Activated CD8-positive, alpha-beta T cell treated with anti-CD3 and anti-CD28 coated beads for 36 hours (primary cell): Measurements from ENCODE around the gene DNAJC4. TPM values are rescaled to one million over a fixed set of nuclear protein-coding genes. Genes with fewer than 3 reads are reported as not detected.

Experiments
- ATAC-seq: fragments of 200-7000 bp; cut with Tn5 transposase; one replicate; pipeline ENCODE4 v1.10.0; 2021; ENCODE audit warnings: mild to moderate bottlenecking, moderate library complexity
- CTCF ChIA-PET: fragments of 350-600 bp; sonication (Branson Sonifier 250); formaldehyde crosslinking; loops from one replicate; lab custom pipeline; 2021; ENCODE audit warnings: antibody characterized with exemption; lab: Charles Lee
- POLR2A ChIA-PET: fragments of 350-600 bp; sonication (Branson Sonifier 250); formaldehyde crosslinking; loops from one replicate; lab custom pipeline; 2021; ENCODE audit warnings: antibody characterized with exemption; lab: Charles Lee
- DNase-seq: peaks from one replicate; pipeline ENCODE4 v3.0.0-alpha.2; 2020
- H3K27ac Mint-ChIP-seq: one replicate; pipeline ENCODE4 v1.8.0; 2021; ENCODE audit warnings: mild to moderate bottlenecking, mixed read lengths
- H3K27me3 Mint-ChIP-seq: one replicate; pipeline ENCODE4 v1.8.0; 2021; ENCODE audit warnings: mixed read lengths
- H3K36me3 Mint-ChIP-seq: one replicate; pipeline ENCODE4 v1.8.0; 2021; ENCODE audit warnings: low read depth, mixed read lengths
- H3K4me1 Mint-ChIP-seq: one replicate; pipeline ENCODE4 v1.8.0; 2021; ENCODE audit warnings: low read depth, mixed read lengths
- H3K4me3 Mint-ChIP-seq: one replicate; pipeline ENCODE4 v1.8.0; 2021; ENCODE audit warnings: mild to moderate bottlenecking, moderate library complexity, mixed read lengths
- H3K9me3 Mint-ChIP-seq: one replicate; pipeline ENCODE4 v1.8.0; 2021; ENCODE audit warnings: mixed read lengths
- CTCF ChIP-seq: fragments of 200-600 bp; IDR thresholded peaks from one replicate; pipeline ENCODE4 v1.8.0; 2022; ENCODE audit warnings: antibody characterized with exemption, mild to moderate bottlenecking
- intact Hi-C: fragments of 100-400 bp; cut with micrococcal nuclease; formaldehyde crosslinking; loops from one replicate; pipeline ENCODE4 v1.10.0; 2022
- total RNA-seq, 2 experiments: library from RNA; stranded (reverse); gene quantifications; one replicate each; pipeline ENCODE4 v1.2.3, GENCODE V29; 2021

DNAJC4 gene
- total RNA-seq, 2 experiments from 2014 or later, result 25.8 to 26.1 TPM

DNA sequence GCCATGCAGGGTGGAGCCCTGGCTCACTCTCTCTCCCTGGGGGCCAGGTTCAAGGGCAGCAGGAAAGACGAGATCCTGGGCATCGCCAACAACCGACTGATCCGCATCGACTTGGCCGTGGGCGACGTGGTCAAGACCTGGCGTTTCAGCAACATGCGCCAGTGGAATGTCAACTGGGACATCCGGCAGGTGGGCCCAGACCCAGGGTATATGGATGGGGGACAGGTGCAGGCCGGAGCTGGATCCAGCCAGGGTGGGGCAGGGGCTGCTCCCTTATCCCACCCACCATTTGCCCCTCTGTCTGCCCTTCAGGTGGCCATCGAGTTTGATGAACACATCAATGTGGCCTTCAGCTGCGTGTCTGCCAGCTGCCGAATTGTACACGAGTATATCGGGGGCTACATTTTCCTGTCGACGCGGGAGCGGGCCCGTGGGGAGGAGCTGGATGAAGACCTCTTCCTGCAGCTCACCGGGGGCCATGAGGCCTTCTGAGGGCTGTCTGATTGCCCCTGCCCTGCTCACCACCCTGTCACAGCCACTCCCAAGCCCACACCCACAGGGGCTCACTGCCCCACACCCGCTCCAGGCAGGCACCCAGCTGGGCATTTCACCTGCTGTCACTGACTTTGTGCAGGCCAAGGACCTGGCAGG lies 7.2 kb upstream of the DNAJC4 start:
- Mint-ChIP-seq H3K9me3 (no peaks in the 10 kb centered on the region), H3K36me3 (peaks cover 16% of the 10 kb centered on the region), H3K27me3 (no peaks in the 10 kb centered on the region), H3K27ac (peak overlapping the region; percentile 49), H3K4me3 (no peak overlapping the region), H3K4me1 (peaks cover 18% of the 10 kb centered on the region)
- intact Hi-C loops, result no loop called here
- CTCF ChIA-PET, result interaction anchor here (1.1 to 5.3 kb wide), 4 partner anchors 11 to 81 kb away, joined by 4 to 45 read pairs (median 5); partner anchors contain the start of gene FERMT3
- no peak for ATAC-seq
- TF ChIP-seq CTCF, result no peak
- POLR2A ChIA-PET, result interaction anchor here (0.6 to 6.0 kb wide), 11 partner anchors 9 to 86 kb away, joined by 3 to 151 read pairs (median 7); partner anchors contain the start of genes FERMT3, FKBP2 and STIP1
- no peak for DNase-seq

- peak overlapping the region; percentile 59 for H3K27ac Mint-ChIP-seq
- no peak for DNase-seq
- H3K4me1 Mint-ChIP-seq, result peaks cover 22% of the 10 kb centered on the region
- intact Hi-C loops, result no loop called here
- H3K27me3 Mint-ChIP-seq, result no peaks in the 10 kb centered on the region
- POLR2A ChIA-PET, result interaction anchor here (0.6 to 6.0 kb wide), 16 partner anchors 7 to 1789 kb away, joined by 3 to 151 read pairs (median 6); partner anchors contain the start of genes FERMT3, FKBP2 and STIP1
- TF ChIP-seq CTCF, result no peak
- no peaks in the 10 kb centered on the region for H3K9me3 Mint-ChIP-seq
- CTCF ChIA-PET, result interaction anchor here (1.1 to 5.3 kb wide), 5 partner anchors 12 to 118 kb away, joined by 3 to 45 read pairs (median 4); partner anchors contain the start of gene FERMT3
- ATAC-seq, result no peak
- H3K36me3 Mint-ChIP-seq, result peaks cover 11% of the 10 kb centered on the region
- H3K4me3 Mint-ChIP-seq, result peak overlapping the region; percentile 89
Measured at GRCh38 chr11:64224151-64224890, 6.0 kb upstream of the DNAJC4 start.

DNA sequence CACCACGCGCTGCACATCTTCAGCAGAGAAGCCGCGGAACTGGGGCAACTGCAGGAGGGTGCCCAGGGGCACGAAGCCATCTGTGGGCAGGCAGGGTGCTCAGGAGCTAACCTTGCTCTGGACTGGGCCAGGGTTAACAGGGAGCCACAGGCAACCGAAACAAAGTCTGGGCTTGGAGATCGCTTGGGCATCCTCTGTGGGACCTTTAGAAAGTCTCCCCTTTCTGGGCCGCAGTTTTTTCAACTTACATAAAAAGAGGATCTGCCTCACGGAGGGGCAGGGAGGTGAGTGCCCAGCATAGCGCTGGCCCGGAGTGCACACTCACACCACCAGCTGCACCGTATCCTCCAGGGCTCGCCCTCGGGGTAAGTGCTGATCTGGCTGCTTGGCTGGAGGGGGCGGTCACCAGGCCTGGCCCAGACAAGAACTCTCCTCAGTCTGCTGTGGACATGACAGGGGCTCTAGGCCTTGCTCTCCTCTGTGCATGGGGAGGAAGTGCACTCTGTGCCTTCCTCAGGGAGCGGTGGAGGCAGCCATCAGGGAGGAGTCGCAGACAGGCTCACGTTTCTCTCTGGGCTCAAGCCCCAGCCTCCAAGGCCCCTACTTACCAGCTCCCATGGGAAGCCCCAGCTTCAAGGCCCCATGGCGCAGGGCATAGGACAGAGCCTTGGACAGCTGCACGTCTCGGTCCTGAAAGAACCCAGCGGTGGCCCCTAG lies 5.3 kb upstream of the DNAJC4 start:
- intact Hi-C loops, result no loop called here
- TF ChIP-seq CTCF, result no peak
- Mint-ChIP-seq H3K4me1 (peaks cover 28% of the 10 kb centered on the region), H3K27me3 (no peaks in the 10 kb centered on the region), H3K27ac (peak overlapping the region; percentile 87), H3K36me3 (peaks cover 12% of the 10 kb centered on the region), H3K4me3 (peak overlapping the region; percentile 89), H3K9me3 (no peaks in the 10 kb centered on the region)
- CTCF ChIA-PET, result interaction anchor here (1.3 to 5.3 kb wide), 5 partner anchors 8 to 118 kb away, joined by 3 to 45 read pairs (median 6); partner anchors contain the start of gene FERMT3
- DNase-seq (no peak), ATAC-seq (no peak)
- POLR2A ChIA-PET, result interaction anchor here (0.6 to 6.0 kb wide), 9 partner anchors 9 to 1788 kb away, joined by 3 to 151 read pairs (median 7); partner anchors contain the start of genes FERMT3 and FKBP2

DNA sequence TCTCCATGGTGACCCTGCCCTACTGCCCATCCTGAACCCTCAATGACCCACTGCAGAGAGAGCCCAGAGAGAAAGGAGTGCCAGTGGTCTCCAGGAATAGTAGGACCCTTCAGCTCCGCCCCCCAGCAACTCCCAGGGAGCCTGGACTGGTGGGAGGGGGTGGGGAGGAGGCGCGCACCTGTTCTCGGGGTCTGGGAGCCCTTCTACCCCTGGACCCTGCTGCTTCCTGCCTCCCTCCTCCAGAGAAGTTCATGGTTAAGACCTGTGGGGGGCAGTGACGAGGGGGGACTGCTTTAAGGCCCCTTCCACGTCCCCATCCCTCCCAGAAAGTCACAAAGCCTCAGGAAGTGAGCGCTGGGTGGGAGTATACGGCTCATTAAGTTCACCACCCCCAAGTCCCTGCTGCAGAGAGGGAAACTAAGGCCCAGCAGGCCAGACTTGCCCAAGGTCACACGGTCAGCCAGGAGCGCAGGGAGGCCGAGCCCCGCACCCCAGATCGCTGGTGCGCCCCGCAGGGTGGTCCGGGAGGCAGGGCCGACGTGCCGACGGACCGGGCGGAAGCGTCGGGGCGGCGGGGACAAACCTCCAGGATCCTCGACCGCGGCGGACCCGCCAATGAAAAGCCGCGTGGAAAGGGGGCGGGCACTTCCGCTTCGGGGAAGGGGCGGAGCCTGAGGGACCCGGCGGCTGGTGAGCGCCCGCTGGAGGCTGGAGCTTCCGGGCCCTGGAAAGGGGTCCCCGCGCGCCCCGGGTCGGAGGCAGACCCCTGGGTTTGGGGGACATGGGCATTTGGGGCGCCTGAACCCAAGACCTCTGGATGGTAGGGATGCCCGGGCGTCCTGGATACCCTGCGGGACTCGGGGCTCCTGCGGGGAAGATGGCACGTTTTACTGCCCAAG lies 4.5 kb upstream of the DNAJC4 start, which contains the start of the genes NUDT22 and TRPT1:
Gene NUDT22 (plus strand): TSS at position 667 of the 899 bp plus-strand sequence. CDS start 379 bp downstream, outside the sequence.
Gene TRPT1 (minus strand): TSS at position 579 of the 899 bp plus-strand sequence. CDS start 326 bp downstream, at position 253.
- intact Hi-C loops, result no loop called here
- DNase-seq, result peak; percentile 94
- Mint-ChIP-seq H3K27ac (peak within 1 kb of the TSS; percentile 87), H3K4me1 (peaks cover 30% of the 10 kb centered on the region), H3K27me3 (no peaks in the 10 kb centered on the region), H3K4me3 (peak within 1 kb of the TSS; percentile 89), H3K9me3 (no peaks in the 10 kb centered on the region), H3K36me3 (peaks cover 12% of the 10 kb centered on the region)
- POLR2A ChIA-PET, result interaction anchor here (0.7 to 6.0 kb wide), 11 partner anchors 9 to 78 kb away, joined by 3 to 151 read pairs (median 5); partner anchors contain the start of genes BAD, FERMT3, FKBP2 and STIP1
- peak; percentile 71 for ATAC-seq
- CTCF ChIA-PET, result interaction anchor here (1.0 to 5.3 kb wide), 11 partner anchors 9 to 79 kb away, joined by 3 to 45 read pairs (median 7); partner anchors contain the start of genes CATSPERZ, FERMT3 and PLCB3
- peak; percentile 42 for TF ChIP-seq CTCF
